Activated CD4-positive, alpha-beta T cell treated with anti-CD3 and anti-CD28 coated beads, Interleukin-2, amount 10 ng/mL, durations not matched to agents 7 days and 5 days (primary cell): ENCODE measurements around the gene MRPL16. TPM values are rescaled to one million over a fixed set of nuclear protein-coding genes. Genes with fewer than 3 reads are reported as not detected.
"Not testable (repeated sequence)": the region's sequence is repeated elsewhere in the genome, so short reads cannot be mapped to it uniquely, and the experiment has no call there.

Experiments used
- CTCF ChIA-PET: fragments of 350-600 bp; sonication (Branson Sonifier 250); formaldehyde crosslinking; loops from one replicate; lab custom pipeline; 2021; ENCODE audit warnings: antibody characterized with exemption; lab: Charles Lee
- POLR2A ChIA-PET: fragments of 350-600 bp; sonication (Branson Sonifier 250); formaldehyde crosslinking; loops from one replicate; lab custom pipeline; 2021; ENCODE audit warnings: antibody characterized with exemption; lab: Charles Lee
- DNase-seq: peaks from one replicate; pipeline ENCODE4 v3.0.0-alpha.2; 2020
- H3K27ac Mint-ChIP-seq: one replicate; pipeline ENCODE4 v1.8.0; 2021; ENCODE audit warnings: mild to moderate bottlenecking, moderate library complexity, mixed read lengths
- H3K27me3 Mint-ChIP-seq: one replicate; pipeline ENCODE4 v1.8.0; 2021; ENCODE audit warnings: mixed read lengths
- H3K36me3 Mint-ChIP-seq: one replicate; pipeline ENCODE4 v1.8.0; 2021; ENCODE audit warnings: low read depth, mixed read lengths
- H3K4me1 Mint-ChIP-seq: one replicate; pipeline ENCODE4 v1.8.0; 2021; ENCODE audit warnings: mixed read lengths
- H3K4me3 Mint-ChIP-seq: one replicate; pipeline ENCODE4 v1.8.0; 2021; ENCODE audit warnings: mild to moderate bottlenecking, moderate library complexity, mixed read lengths
- H3K9me3 Mint-ChIP-seq: one replicate; pipeline ENCODE4 v1.8.0; 2021; ENCODE audit warnings: mixed read lengths
- total RNA-seq, 2 experiments: library from RNA; stranded (reverse); gene quantifications; one replicate each; pipeline ENCODE4 v1.2.3, GENCODE V29; 2021

The MRPL16 gene
- total RNA-seq, 2 experiments from 2014 or later = 77.1 to 78.3 TPM

GRCh38 chr11:59839615-59840014 is 29.0 kb upstream of the MRPL16 start:
- no peak overlapping the region for H3K27ac Mint-ChIP-seq
- CTCF ChIA-PET = interaction anchor here (0.7 kb wide), 1 partner anchor 1944 kb away, joined by 4 read pairs; no protein-coding TSS in a partner anchor
- POLR2A ChIA-PET = no interaction called here

GRCh38 chr11:59833602-59834001 is 23.0 kb upstream of the MRPL16 start:
- no peak overlapping the region for H3K4me3 Mint-ChIP-seq
- CTCF ChIA-PET = no interaction called here
- DNase-seq = no peak
- H3K9me3 Mint-ChIP-seq = no peaks in the 10 kb centered on the region
- peaks cover 6% of the 10 kb centered on the region for H3K4me1 Mint-ChIP-seq
- H3K27me3 Mint-ChIP-seq = no peaks in the 10 kb centered on the region
- no peaks in the 10 kb centered on the region for H3K36me3 Mint-ChIP-seq
- no peak overlapping the region for H3K27ac Mint-ChIP-seq
- POLR2A ChIA-PET = no interaction called here

More at GRCh38 chr11:59839615-59840014, 29.0 kb upstream of the MRPL16 start:
- Mint-ChIP-seq H3K36me3 (no peaks in the 10 kb centered on the region), H3K4me3 (no peak overlapping the region), H3K4me1 (no peaks in the 10 kb centered on the region), H3K27me3 (no peaks in the 10 kb centered on the region), H3K9me3 (no peaks in the 10 kb centered on the region)
- no peak for DNase-seq

- no peaks in the 10 kb centered on the region for H3K9me3 Mint-ChIP-seq
- H3K27me3 Mint-ChIP-seq = no peaks in the 10 kb centered on the region
- H3K36me3 Mint-ChIP-seq = no peaks in the 10 kb centered on the region
- CTCF ChIA-PET = interaction anchor here (0.5 to 0.7 kb wide), 2 partner anchors 45 to 89 kb away, joined by 3 read pairs; no protein-coding TSS in a partner anchor
- no peak for DNase-seq
- no peak overlapping the region for H3K4me3 Mint-ChIP-seq
- H3K27ac Mint-ChIP-seq = no peak overlapping the region
- H3K4me1 Mint-ChIP-seq = peaks cover 6% of the 10 kb centered on the region
- POLR2A ChIA-PET = no interaction called here
These were observed 18.8 kb upstream of the MRPL16 start for GRCh38 chr11:59829358-59829757.

DNA sequence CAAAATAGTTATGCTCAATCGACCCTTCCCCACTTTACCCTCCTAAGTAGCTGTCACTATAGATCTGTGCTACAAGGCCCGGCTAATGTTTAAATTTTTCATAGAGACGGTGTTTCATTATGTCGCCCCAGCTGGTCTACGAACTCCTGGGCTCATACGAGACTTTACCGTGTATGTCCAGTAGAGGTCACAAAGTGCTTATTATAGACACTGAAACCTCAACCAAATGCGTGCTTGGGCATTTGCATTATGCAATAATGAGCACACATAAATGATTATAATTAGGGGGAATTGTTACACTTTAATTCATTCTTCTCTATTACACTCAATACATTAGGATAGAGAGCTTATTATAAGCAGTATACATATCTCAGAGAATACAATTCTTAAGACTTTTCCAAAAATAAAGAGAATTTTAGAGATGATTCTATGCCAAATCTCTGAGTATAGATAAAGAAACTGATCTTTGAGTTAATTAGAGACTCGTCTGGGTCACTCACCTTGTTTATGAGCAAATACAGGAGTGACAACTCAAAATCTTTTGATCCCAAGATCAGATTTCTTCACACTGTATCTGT is 12.5 kb upstream of the MRPL16 start:
- CTCF ChIA-PET = interaction anchor here (0.9 to 1.2 kb wide), 3 partner anchors 15 to 98 kb away, joined by 3 to 5 read pairs (median 5); no protein-coding TSS in a partner anchor
- no peak overlapping the region for H3K4me3 Mint-ChIP-seq
- H3K27me3 Mint-ChIP-seq = no peaks in the 10 kb centered on the region
- DNase-seq = peak; percentile 49
- no peaks in the 10 kb centered on the region for H3K9me3 Mint-ChIP-seq
- H3K4me1 Mint-ChIP-seq = peaks cover 15% of the 10 kb centered on the region
- no peaks in the 10 kb centered on the region for H3K36me3 Mint-ChIP-seq
- H3K27ac Mint-ChIP-seq = no peak overlapping the region
- POLR2A ChIA-PET = no interaction called here

DNA sequence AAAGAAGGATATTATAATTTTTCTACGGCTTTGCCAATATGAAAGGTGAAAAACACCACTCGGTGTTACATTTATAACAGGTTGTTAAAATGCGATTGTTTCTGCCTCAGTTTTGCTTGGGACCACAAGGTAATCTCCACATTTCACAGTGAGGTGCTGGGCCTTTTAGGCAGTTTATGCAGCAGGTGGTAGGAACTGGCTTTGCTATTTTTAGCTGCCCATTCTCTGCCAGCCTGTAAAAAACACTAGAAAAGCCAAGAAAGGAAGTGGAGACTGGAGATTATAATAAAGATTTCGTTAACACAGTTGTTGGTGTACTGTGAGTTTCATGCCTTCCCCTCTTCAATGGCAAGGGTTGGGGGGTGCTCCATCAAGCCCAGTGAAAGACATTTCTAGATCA is 8.0 kb upstream of the MRPL16 start:
- peaks cover 28% of the 10 kb centered on the region for H3K4me1 Mint-ChIP-seq

GRCh38 chr11:59816434-59816833 is 5.9 kb upstream of the MRPL16 start:
- H3K9me3 Mint-ChIP-seq, H3K27me3 Mint-ChIP-seq, H3K36me3 Mint-ChIP-seq, POLR2A ChIA-PET, DNase-seq, H3K4me3 Mint-ChIP-seq, H3K27ac Mint-ChIP-seq: not testable (repeated sequence)
- peaks cover 31% of the 10 kb centered on the region for H3K4me1 Mint-ChIP-seq
- CTCF ChIA-PET = interaction anchor here (0.6 to 1.6 kb wide), 4 partner anchors 14 to 532 kb away, joined by 3 to 7 read pairs (median 4); no protein-coding TSS in a partner anchor

More for the DNA sequence above, 8.0 kb upstream of the MRPL16 start:
- no peak for DNase-seq
- H3K9me3 Mint-ChIP-seq = no peaks in the 10 kb centered on the region
- no peaks in the 10 kb centered on the region for H3K27me3 Mint-ChIP-seq
- ChIA-PET CTCF (interaction anchor here (0.6 kb wide), 1 partner anchor 17 kb away, joined by 4 read pairs; no protein-coding TSS in a partner anchor), POLR2A (no interaction called here)
- no peak overlapping the region for H3K4me3 Mint-ChIP-seq
- H3K36me3 Mint-ChIP-seq = peaks cover 7% of the 10 kb centered on the region
- peak overlapping the region; percentile 11 for H3K27ac Mint-ChIP-seq

DNA sequence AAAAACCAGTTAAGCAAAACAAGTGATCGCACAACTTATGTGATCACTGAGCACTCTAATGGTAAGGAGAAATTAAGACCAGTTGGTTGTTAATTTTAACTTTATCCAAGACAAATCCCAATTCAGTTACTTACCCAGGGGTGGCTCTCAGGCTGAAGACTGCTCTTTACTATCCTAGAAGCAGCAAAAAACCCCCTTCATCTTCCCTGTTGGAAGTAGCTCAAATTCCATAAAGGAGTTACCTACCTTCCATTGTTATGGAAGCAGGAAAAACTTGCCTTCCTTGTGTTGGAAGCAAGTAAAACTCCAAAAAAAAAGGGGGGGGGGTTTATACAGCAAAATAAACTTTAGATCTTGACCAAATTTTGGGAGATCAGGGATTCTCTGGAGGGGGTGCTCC is 5.2 kb upstream of the MRPL16 start:
- ChIA-PET CTCF (interaction anchor here (0.6 to 0.7 kb wide), 2 partner anchors 361 to 532 kb away, joined by 3 read pairs; no protein-coding TSS in a partner anchor), POLR2A (no interaction called here)
- no peak overlapping the region for H3K27ac Mint-ChIP-seq
- no peaks in the 10 kb centered on the region for H3K27me3 Mint-ChIP-seq
- H3K4me1 Mint-ChIP-seq = peaks cover 38% of the 10 kb centered on the region
- no peak for DNase-seq
- H3K4me3 Mint-ChIP-seq = no peak overlapping the region
- H3K9me3 Mint-ChIP-seq = peaks cover 8% of the 10 kb centered on the region
- peaks cover 15% of the 10 kb centered on the region for H3K36me3 Mint-ChIP-seq

DNA sequence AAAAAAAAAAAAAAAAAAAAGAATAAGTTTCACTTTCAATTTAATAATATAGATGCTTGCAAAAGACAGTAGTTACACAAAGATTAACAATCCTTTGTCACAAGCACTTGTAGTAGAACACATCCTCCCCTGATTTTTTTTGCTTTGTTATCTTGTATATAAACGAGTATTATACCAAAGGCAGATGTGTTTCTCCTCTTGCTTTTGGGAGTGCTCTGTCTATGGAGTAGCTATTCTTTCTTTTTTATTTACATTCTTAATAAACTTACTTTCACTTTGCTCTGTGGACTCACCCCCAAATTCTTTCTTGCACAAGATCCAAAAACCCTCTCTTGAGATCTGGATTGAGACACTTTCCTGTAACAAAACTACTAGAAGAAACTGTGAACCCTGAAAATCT is 3.4 kb upstream of the MRPL16 start:
- Mint-ChIP-seq H3K4me3 (peak overlapping the region; percentile 24), H3K36me3 (peaks cover 15% of the 10 kb centered on the region), H3K9me3 (peaks cover 8% of the 10 kb centered on the region), H3K4me1 (peaks cover 45% of the 10 kb centered on the region), H3K27ac (peak overlapping the region; percentile 82), H3K27me3 (no peaks in the 10 kb centered on the region)
- ChIA-PET POLR2A (no interaction called here), CTCF (no interaction called here)
- no peak for DNase-seq

GRCh38 chr11:59813364-59813763 is 2.8 kb upstream of the MRPL16 start:
- Mint-ChIP-seq H3K27ac (peak overlapping the region; percentile 57), H3K9me3 (peaks cover 8% of the 10 kb centered on the region), H3K27me3 (no peaks in the 10 kb centered on the region), H3K4me1 (peaks cover 43% of the 10 kb centered on the region), H3K4me3 (no peak overlapping the region), H3K36me3 (peaks cover 19% of the 10 kb centered on the region)
- CTCF ChIA-PET = no interaction called here
- DNase-seq = no peak
- POLR2A ChIA-PET = no interaction called here

DNA sequence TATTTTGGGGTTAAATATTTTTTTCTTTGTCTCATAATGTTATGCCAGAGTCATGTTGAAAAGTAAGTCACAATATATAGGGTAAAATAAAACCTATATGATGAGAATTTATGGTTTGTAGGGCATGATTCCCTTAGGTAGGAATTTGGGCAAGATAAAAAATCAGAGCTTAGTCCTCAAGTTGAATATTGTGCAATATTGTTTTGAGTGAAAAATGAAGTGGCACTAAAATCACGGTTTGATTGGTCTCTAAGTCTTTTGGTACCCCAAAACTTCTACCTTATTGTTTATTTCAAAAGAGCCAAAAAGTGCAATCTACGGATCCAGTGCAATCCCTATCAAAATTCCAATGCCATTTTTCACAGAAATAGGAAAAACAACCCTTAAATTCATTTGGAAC is 1.6 kb upstream of the MRPL16 start:
- Mint-ChIP-seq H3K4me1 (peaks cover 40% of the 10 kb centered on the region), H3K4me3 (no peak overlapping the region), H3K27ac (no peak overlapping the region), H3K9me3 (peaks cover 8% of the 10 kb centered on the region), H3K27me3 (no peaks in the 10 kb centered on the region), H3K36me3 (peaks cover 23% of the 10 kb centered on the region)
- CTCF ChIA-PET = interaction anchor here (0.6 kb wide), 1 partner anchor 1153 kb away, joined by 4 read pairs; no protein-coding TSS in a partner anchor
- POLR2A ChIA-PET = no interaction called here
- DNase-seq = no peak

GRCh38 chr11:59810911-59811259 is 307 bp upstream of the MRPL16 start:
- Mint-ChIP-seq H3K36me3 (peaks cover 34% of the 10 kb centered on the region), H3K27me3 (no peaks in the 10 kb centered on the region), H3K27ac (peak overlapping the region; percentile 96), H3K4me3 (peak overlapping the region; percentile 95), H3K9me3 (peaks cover 8% of the 10 kb centered on the region), H3K4me1 (peaks cover 40% of the 10 kb centered on the region)
- ChIA-PET CTCF (interaction anchor here (1.0 kb wide), 1 partner anchor 56 kb away, joined by 3 read pairs; the partner anchor contains the start of gene STX3), POLR2A (no interaction called here)
- DNase-seq = no peak

- H3K9me3 Mint-ChIP-seq = peaks cover 5% of the 10 kb centered on the region
- H3K27me3 Mint-ChIP-seq = no peaks in the 10 kb centered on the region
- no peak overlapping the region for H3K4me3 Mint-ChIP-seq
- peaks cover 31% of the 10 kb centered on the region for H3K36me3 Mint-ChIP-seq
- no peak overlapping the region for H3K27ac Mint-ChIP-seq
- ChIA-PET POLR2A (no interaction called here), CTCF (interaction anchor here (0.6 to 1.2 kb wide), 2 partner anchors 42 to 1837 kb away, joined by 3 read pairs; no protein-coding TSS in a partner anchor)
- DNase-seq = no peak
- peaks cover 31% of the 10 kb centered on the region for H3K4me1 Mint-ChIP-seq
These were observed 3.4 kb downstream of the MRPL16 start for GRCh38 chr11:59807047-59807610.

DNA sequence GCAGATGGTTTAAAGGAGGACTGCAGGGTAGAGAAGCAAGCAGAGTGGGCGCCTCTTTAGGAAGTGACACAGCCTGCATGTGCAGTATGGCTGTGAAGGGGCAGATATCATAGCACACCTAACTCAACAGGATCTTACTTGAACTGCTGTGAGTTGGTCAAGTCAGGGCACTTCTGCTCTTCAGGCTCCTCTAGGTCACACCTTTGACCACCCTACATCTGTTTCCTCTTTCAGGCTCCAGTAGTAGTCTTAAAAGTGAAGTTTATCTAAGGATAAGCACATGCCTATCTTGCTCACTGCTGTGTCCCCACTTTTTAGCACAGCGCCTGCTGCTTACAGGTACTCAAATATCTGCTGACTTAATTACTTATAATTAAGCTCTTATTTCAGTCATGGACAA is 6.5 kb downstream of the MRPL16 start:
- H3K27me3 Mint-ChIP-seq = no peaks in the 10 kb centered on the region
- H3K9me3 Mint-ChIP-seq = no peaks in the 10 kb centered on the region
- peaks cover 28% of the 10 kb centered on the region for H3K36me3 Mint-ChIP-seq
- H3K4me1 Mint-ChIP-seq = peaks cover 22% of the 10 kb centered on the region
- ChIA-PET POLR2A (no interaction called here), CTCF (interaction anchor here (0.6 kb wide), 1 partner anchor 112 kb away, joined by 3 read pairs; no protein-coding TSS in a partner anchor)
- H3K4me3 Mint-ChIP-seq = no peak overlapping the region
- no peak overlapping the region for H3K27ac Mint-ChIP-seq
- DNase-seq = no peak
